Measurements from ENCODE around the gene MAML3. TPM values are rescaled to one million over a fixed set of nuclear protein-coding genes. Genes with fewer than 3 reads are reported as not detected.

Gene MAML3
- total RNA-seq, 2 experiments from 2014 or later = 2.5 to 2.9 TPM

GRCh38 chr4:139889264-139889663 is 264.7 kb downstream of the MAML3 start:
- no peak overlapping the region for H3K4me3 ChIP-seq (ENCODE audit: low read length)
- H3K4me3 Mint-ChIP-seq = no peak overlapping the region
- no peaks in the 10 kb centered on the region for H3K27me3 ChIP-seq (ENCODE audit: control insufficient read depth in 1 of 2, insufficient read depth in 2 of 2, low read length in 2 of 2)
- H3K36me3 ChIP-seq (ENCODE audit: insufficient read depth, low read length) = no peaks in the 10 kb centered on the region
- no peaks in the 10 kb centered on the region for H3K4me1 ChIP-seq (ENCODE audit: insufficient read depth, low read length)
- ChIA-PET CTCF (no interaction called here), POLR2A (interaction anchor here (0.6 kb wide), 1 partner anchor 36 kb away, joined by 3 read pairs; no protein-coding TSS in a partner anchor)
- ATAC-seq (ENCODE audit: poor library complexity) = no peak
- DNase-seq = no peak
- no peak overlapping the region for H3K27ac ChIP-seq (ENCODE audit: low read depth in 1 of 2, low read length in 2 of 2)
- H3K9me3 ChIP-seq (ENCODE audit: control insufficient read depth in 1 of 2, insufficient read depth in 1 of 2, low read length in 2 of 2) = no peaks in the 10 kb centered on the region
- TF ChIP-seq, protein P1, sequence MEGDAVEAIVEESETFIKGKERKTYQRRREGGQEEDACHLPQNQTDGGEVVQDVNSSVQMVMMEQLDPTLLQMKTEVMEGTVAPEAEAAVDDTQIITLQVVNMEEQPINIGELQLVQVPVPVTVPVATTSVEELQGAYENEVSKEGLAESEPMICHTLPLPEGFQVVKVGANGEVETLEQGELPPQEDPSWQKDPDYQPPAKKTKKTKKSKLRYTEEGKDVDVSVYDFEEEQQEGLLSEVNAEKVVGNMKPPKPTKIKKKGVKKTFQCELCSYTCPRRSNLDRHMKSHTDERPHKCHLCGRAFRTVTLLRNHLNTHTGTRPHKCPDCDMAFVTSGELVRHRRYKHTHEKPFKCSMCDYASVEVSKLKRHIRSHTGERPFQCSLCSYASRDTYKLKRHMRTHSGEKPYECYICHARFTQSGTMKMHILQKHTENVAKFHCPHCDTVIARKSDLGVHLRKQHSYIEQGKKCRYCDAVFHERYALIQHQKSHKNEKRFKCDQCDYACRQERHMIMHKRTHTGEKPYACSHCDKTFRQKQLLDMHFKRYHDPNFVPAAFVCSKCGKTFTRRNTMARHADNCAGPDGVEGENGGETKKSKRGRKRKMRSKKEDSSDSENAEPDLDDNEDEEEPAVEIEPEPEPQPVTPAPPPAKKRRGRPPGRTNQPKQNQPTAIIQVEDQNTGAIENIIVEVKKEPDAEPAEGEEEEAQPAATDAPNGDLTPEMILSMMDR (IDR thresholded peaks at IDR 0.05) = no peak
- H3K27ac Mint-ChIP-seq = no peak overlapping the region
- no peaks in the 10 kb centered on the region for H3K36me3 Mint-ChIP-seq (ENCODE audit: low read depth)
- no peaks in the 10 kb centered on the region for H3K4me1 Mint-ChIP-seq (ENCODE audit: low read depth)
- no peaks in the 10 kb centered on the region for H3K27me3 Mint-ChIP-seq
- H3K9me3 Mint-ChIP-seq = no peaks in the 10 kb centered on the region
- intact Hi-C loops (cut with DNase I, micrococcal nuclease) = no loop called here

DNA sequence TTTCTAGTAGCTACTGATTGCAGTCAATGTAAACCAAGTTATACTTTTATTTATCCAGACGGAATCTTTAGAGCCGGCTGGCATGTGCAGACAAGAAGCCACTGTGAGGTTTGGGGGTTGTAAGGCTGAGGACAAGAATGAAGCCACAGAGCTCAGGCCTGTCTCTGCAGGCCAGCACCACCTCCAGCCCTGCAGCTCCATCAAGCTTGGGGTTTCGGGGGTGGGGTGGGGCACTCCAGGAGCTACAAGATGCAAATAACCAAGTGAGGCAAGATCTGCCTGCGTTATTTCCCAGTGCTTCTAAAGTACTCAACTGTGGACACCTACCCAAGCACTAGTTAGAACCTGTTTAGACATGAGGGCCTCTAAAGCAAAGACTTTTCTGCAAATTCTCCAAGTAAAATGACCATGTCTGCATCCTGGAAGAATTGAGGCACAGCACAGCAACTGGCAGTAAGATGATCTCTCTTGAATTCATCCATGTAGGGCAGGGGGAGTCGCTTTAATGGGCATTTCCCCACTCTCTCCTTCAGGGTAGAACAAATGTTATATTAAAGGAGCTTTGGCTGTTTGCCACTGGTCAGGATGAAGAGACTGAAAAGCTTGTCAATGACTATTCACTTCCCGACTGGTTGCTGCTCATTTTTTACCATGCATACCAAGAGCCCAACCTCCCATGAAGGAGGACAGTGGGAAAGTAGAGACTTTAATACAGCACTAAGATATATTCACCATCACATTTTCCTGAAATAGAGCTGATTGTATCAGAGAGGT is 265.8 kb downstream of the MAML3 start:
- TF ChIP-seq, protein P1 (IDR thresholded peaks at IDR 0.05) = no peak
- no peaks in the 10 kb centered on the region for H3K4me1 Mint-ChIP-seq (ENCODE audit: low read depth)
- intact Hi-C loops (cut with DNase I, micrococcal nuclease) = no loop called here
- no peaks in the 10 kb centered on the region for H3K9me3 ChIP-seq (ENCODE audit: control insufficient read depth in 1 of 2, insufficient read depth in 1 of 2, low read length in 2 of 2)
- ATAC-seq (ENCODE audit: poor library complexity) = no peak
- H3K4me3 Mint-ChIP-seq = no peak overlapping the region
- H3K36me3 ChIP-seq (ENCODE audit: insufficient read depth, low read length) = no peaks in the 10 kb centered on the region
- ChIA-PET CTCF (no interaction called here), POLR2A (no interaction called here)
- no peaks in the 10 kb centered on the region for H3K27me3 ChIP-seq (ENCODE audit: control insufficient read depth in 1 of 2, insufficient read depth in 2 of 2, low read length in 2 of 2)
- H3K27ac Mint-ChIP-seq = no peak overlapping the region
- H3K9me3 Mint-ChIP-seq = no peaks in the 10 kb centered on the region
- H3K4me1 ChIP-seq (ENCODE audit: insufficient read depth, low read length) = no peaks in the 10 kb centered on the region
- H3K36me3 Mint-ChIP-seq (ENCODE audit: low read depth) = no peaks in the 10 kb centered on the region
- H3K4me3 ChIP-seq (ENCODE audit: low read length) = no peak overlapping the region
- no peak for DNase-seq
- no peak overlapping the region for H3K27ac ChIP-seq (ENCODE audit: low read depth in 1 of 2, low read length in 2 of 2)
- no peaks in the 10 kb centered on the region for H3K27me3 Mint-ChIP-seq

GRCh38 chr4:139887376-139887802 is 266.6 kb downstream of the MAML3 start:
- intact Hi-C loops (cut with DNase I, micrococcal nuclease) = no loop called here
- ChIA-PET CTCF (no interaction called here), POLR2A (no interaction called here)
- no peak overlapping the region for H3K27ac Mint-ChIP-seq
- no peaks in the 10 kb centered on the region for H3K9me3 Mint-ChIP-seq
- Histone ChIP-seq H3K9me3 (ENCODE audit: control insufficient read depth in 1 of 2, insufficient read depth in 1 of 2, low read length in 2 of 2) (no peaks in the 10 kb centered on the region), H3K36me3 (ENCODE audit: insufficient read depth, low read length) (no peaks in the 10 kb centered on the region), H3K4me3 (ENCODE audit: low read length) (no peak overlapping the region), H3K27ac (ENCODE audit: low read depth in 1 of 2, low read length in 2 of 2) (no peak overlapping the region), H3K27me3 (ENCODE audit: control insufficient read depth in 1 of 2, insufficient read depth in 2 of 2, low read length in 2 of 2) (no peaks in the 10 kb centered on the region), H3K4me1 (ENCODE audit: insufficient read depth, low read length) (no peaks in the 10 kb centered on the region)
- H3K36me3 Mint-ChIP-seq (ENCODE audit: low read depth) = peaks cover 4% of the 10 kb centered on the region
- H3K4me3 Mint-ChIP-seq = no peak overlapping the region
- TF ChIP-seq, protein P1 (IDR thresholded peaks at IDR 0.05) = no peak
- DNase-seq (no peak), ATAC-seq (ENCODE audit: poor library complexity) (no peak)
- no peaks in the 10 kb centered on the region for H3K27me3 Mint-ChIP-seq
- no peaks in the 10 kb centered on the region for H3K4me1 Mint-ChIP-seq (ENCODE audit: low read depth)

Data from CD4-positive, alpha-beta T cell (primary cell).